CD4-positive, alpha-beta T cell treated with Interleukin-4 for 4 hours (primary cell): ENCODE results near the gene TPK1.
"Not testable (repeated sequence)": the region's sequence is repeated elsewhere in the genome, so short reads cannot be mapped to it uniquely, and the experiment has no call there.

Experiments used
- DNase-seq: peaks from one replicate; pipeline ENCODE4 v3.0.0-alpha.2; 2020

The TPK1 gene

GRCh38 chr7:144596953-144597352, 238.9 kb downstream of the TPK1 start:
- DNase-seq = no peak

DNA sequence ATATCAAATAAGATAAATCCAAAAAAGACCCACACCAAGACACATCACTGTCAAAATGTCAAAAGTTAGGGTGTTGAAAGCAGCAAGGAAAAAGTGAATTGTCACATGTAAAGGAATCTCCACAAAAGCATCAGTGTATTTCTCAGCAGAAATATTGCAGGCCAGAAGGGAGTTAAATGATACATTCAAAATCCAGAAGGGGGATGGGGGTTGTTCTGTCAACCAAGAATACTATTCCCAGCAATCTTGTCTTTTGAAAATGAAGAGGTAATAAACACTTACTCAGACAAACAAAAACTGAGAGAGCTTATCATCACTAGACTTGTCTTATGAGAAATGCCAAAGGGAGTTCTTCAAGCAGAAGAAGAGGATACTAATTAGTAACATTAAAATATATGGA, 241.3 kb downstream of the TPK1 start:
- DNase-seq = no peak

GRCh38 chr7:144588559-144589051, 247.2 kb downstream of the TPK1 start:
- no peak for DNase-seq

- no peak for DNase-seq
Measured at GRCh38 chr7:144587701-144588100, 248.2 kb downstream of the TPK1 start.

DNA sequence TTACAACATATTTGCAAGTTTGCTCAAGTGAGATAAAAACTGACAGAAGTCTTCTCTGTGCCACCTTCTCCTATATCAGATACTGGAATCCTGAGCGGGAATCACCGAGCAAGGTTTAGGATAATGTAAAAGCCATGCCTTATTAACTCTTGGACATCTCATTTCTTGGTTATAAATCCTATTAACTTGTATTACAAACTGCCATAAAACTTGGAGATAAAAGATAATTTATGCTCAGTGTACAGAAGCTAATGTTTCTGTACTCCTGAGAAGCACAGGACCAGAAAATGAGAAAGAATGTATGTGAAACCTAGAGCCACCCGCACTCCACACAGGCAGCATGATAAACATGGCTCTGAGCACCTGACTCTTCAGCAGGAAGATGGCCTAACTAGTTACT, 251.1 kb downstream of the TPK1 start:
- DNase-seq = no peak

DNA sequence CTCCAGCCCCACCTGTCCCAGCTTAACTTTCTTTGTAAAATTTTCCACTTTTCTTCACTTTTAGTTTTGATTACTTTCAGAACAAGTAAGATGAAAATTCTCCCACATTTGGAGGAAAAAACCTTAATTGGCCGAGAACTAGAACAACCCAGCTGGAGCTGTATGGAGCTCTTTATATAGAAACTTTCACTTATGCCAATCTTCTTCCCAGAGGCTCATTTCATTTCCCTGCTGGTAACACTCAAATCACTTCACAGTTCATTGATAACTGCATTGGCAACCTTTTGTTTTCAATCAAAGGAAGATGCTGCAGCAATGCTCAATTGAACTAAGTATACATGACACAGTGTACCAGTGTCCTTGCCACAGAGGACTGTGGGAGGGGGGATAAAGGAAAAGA, 256.2 kb downstream of the TPK1 start:
- DNase-seq = no peak

GRCh38 chr7:144575456-144575855, 260.4 kb downstream of the TPK1 start:
- no peak for DNase-seq

DNA sequence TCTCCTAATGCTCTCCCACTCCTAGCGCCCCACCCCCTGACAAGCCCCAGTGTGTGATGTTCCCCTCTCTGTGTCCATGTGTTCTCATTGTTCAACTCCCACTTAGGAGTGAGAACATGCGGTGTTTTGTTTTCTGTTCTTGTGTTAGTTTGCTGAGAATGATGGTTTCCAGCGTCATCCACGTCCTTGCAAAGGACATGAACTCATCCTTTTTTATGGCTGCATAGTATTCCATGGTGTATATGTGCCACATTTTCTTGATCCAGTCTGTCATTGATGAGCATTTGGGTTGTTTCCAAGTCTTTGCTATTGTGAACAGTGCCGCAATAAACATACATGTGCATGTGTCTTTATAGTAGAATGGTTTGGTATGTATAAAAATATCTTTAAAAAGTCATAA, 261.1 kb downstream of the TPK1 start:
- not testable (repeated sequence) for DNase-seq

DNA sequence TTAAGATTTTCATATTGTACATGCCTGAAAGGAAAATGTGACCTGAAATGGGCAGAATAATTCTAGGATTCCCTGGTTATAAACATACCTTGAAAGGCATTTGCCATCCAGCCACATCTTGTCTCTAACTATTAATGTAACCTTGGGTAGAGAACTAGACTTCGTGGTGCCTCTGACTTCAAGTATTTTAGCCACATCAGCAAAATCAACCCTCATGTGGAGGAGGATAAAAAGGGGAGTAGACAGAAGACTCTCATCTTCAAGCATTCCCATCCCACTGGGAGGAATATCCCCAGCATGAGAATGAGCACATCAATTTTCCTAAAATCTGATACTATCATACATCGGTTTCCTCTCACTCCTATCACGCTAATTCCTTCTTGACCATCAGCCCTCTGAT, 267.6 kb downstream of the TPK1 start:
- DNase-seq = no peak

DNA sequence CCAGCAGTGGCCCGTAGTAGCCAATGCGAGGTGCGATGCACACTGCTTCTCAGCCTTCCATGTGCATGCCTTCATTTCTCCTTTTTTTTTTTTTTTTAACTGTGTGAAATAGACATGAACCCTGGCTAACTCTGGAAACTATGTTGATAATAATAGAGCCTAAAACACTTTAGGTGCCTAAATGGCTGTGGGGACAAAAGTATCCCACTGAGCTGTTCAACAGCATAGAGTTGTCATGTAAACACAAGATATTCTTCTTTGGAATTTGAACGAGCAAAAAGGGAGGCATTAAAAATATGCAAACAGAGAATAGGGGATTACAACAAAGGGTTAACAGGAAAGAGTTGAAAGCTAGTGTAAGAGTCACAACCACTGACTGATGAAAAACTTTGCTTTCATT, 270.3 kb downstream of the TPK1 start:
- no peak for DNase-seq

DNA sequence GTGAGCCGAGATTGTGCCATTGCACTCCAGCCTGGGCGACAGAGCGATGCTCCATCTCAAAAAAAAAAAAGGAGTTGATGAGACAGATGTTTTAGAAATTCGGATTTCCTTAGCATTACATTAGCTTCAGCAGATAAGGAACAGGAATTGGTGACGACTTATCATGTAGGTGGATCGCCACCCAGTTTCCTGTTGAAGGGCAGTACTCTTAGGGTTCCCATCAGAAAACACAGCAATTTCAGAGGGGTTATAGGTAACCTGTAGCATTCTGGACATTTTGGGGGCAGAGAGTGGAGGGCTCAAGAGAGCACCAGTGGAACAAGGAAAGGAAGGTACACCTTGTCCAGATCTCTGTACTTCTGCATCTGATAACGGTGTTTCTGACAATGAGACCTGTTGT, 286.0 kb downstream of the TPK1 start:
- DNase-seq = no peak

GRCh38 chr7:144548556-144548955, 287.3 kb downstream of the TPK1 start:
- DNase-seq = no peak

DNA sequence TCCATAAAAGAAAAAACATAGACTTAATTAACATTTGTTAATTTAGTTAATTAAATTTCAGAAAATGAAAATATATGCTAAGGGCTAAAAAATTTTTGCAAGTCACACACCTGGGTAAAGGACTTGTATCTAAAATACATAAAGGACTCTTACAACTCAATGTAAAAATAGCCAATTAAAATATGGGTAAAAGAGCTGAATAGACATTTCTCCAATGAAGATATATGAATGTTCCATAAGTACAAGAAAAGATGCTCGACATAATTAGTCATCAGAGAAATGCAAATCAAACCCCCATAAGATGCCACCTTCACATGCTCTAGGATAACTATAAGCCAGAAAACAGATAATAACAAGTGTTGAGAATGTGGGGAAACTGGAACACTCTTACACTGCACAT, 288.0 kb downstream of the TPK1 start:
- no peak for DNase-seq

GRCh38 chr7:144546782-144547181, 289.1 kb downstream of the TPK1 start:
- DNase-seq = no peak

DNA sequence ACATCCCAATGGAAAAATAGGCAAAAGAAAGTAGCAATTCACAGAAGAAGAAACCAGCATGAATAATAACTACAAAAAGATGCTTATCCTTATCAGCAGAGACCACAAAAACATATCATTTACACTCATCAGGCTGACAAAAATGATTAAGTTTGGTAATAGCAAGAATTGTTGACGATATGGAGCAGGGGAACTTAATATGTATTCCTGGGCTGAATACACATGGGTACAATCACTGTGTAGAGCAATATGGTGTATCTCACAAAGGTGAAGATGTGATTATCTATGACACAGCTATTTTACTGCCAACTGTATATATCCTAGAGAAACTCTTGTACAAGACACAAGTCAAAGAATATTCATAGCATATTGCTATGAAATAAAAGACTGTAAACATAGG, 290.5 kb downstream of the TPK1 start:
- no peak for DNase-seq

DNA sequence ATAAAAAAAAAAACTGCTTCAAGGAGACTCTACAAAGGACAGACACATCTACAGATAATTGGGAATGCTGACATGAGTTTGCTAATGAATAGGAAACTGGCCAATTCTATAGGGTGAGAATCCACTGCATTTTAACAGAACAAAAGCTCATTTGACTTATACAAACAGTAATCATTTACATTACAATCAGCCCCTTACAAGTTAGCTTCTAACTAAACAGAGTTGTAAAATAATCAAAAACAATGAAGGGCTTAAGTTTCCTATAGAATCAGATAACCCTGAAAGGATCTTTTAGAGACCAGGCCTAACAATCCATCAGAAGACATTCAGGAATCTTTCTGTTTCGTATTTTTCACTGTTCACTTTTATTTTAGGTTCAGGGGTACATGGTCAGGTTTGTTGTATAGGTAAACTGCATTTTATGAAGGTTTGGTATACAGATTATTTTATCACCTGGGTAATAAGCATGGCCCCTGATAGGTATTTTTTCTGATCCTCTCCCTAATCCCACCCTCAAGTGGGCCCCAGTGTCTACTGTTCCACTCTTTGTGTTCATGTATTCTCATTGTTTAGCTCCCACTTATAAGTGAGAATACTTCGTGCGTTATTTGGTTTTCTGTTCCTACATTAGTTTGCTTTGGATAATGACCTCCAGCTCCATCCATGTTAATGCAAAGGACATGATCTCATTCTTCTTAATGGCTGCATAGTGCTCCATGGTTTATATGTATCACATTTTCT, 301.0 kb downstream of the TPK1 start:
- no peak for DNase-seq

- no peak for DNase-seq
Measured at GRCh38 chr7:144534196-144534595, 301.7 kb downstream of the TPK1 start.

- DNase-seq = no peak
Measured at GRCh38 chr7:144531181-144531580, 304.7 kb downstream of the TPK1 start.

GRCh38 chr7:144529269-144529926, 306.5 kb downstream of the TPK1 start:
- no peak for DNase-seq

- no peak for DNase-seq
Measured at GRCh38 chr7:144528536-144529045, 307.3 kb downstream of the TPK1 start.

GRCh38 chr7:144527051-144527471, 308.8 kb downstream of the TPK1 start:
- no peak for DNase-seq

GRCh38 chr7:144525956-144526355, 309.9 kb downstream of the TPK1 start:
- DNase-seq = no peak

DNA sequence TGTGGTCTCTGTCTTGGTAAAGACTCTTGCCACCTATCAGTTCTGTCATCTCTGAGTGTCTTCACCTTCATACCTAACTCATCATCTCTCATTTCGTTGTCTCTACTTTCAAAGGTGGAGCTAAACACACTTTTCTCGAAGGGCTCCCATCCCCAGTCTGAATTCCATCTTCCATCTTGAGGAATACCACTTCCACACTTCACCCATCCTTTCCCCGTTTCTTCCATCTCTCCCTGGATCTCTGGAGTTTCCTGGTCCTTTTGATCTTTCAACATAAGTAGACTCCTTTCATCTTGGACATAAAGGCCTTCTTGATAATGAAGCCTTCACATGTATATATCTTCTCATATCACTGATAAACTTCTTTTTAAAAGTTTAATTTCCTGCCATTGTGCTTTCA, 311.6 kb downstream of the TPK1 start:
- no peak for DNase-seq

DNA sequence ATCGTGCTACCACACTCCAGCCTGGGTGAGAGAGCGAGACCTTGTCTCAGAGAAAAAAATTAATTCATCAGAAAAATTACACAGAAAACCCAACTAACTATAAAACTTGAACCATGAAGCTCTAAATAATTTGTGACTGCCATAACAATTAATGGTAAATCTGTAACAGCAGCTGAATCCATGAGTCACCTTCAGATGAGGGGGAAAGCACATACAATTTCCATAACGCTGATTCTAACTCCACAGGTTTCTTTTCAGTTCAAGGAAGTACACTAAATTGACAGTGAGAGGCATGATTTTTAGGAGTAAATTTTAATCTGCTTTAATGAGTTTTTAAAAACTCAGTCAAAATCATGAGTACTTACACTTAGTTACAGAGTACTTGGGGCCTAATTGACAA, 312.2 kb downstream of the TPK1 start:
- DNase-seq = no peak
